ENCODE results near the gene RHOB.
"Not testable (repeated sequence)": the region's sequence is repeated elsewhere in the genome, so short reads cannot be mapped to it uniquely, and the experiment has no call there.

Gene RHOB

DNA sequence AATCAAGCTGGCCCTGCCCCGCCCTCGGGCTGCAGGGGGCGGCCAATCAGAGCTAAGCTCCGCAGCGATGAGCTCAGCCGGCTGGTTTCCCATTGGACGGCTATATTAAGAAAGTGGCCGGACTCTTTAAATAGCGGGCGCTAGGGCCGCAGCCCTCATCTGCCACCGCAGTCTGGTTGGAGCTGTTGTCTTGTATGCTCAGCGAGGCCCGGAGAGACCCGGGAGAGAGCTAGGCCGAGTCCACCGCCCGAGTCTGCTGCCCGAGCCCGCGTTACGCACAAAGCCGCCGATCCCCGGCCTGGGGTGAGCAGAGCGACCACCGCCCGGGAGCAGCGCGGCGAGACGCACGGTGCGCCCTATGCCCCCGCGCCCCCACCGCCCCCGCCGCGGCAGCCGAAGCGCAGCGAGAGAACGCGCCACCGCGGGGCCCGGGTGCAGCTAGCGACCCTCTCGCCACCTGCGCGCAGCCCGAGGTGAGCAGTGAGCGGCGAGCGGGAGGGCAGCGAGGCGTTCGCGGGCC lies at the start of gene RHOB:
Gene RHOB (plus strand): TSS at position 158 of the 520 bp plus-strand sequence. CDS start 392 bp downstream, outside the sequence.
- peak; percentile 49 to 73 (median 67) for DNase-seq

DNA sequence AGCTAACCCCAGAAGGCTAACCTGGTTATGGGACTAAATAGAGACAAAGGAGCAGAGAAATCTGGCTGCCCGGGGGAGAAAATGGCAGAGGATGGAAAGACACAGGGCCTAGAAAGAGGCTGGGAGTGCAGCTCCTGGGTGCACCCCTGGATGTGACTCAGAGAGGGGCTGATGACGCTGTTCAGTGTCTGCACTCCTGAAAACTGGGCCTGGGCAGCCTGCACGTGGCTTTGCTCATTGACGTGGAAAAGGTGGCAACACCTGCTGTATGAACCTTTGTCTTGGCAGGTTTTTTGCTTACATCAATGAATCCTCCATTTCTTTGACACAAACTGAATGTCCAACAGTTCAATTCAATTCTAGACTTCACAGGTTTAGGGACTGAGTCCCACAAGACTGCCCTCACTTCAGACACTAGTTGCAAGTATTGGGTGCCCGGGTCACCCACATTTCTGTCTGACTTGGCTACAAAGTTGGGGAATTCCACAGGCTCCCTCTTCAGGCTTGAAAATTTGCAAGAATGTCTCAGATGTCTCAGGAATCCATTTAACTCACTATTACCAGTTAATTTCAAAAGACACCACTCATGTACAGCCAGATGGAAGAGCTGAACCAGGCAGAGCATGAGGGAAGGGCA lies 48.9 kb upstream of the RHOB start:
- no peak for DNase-seq

DNA sequence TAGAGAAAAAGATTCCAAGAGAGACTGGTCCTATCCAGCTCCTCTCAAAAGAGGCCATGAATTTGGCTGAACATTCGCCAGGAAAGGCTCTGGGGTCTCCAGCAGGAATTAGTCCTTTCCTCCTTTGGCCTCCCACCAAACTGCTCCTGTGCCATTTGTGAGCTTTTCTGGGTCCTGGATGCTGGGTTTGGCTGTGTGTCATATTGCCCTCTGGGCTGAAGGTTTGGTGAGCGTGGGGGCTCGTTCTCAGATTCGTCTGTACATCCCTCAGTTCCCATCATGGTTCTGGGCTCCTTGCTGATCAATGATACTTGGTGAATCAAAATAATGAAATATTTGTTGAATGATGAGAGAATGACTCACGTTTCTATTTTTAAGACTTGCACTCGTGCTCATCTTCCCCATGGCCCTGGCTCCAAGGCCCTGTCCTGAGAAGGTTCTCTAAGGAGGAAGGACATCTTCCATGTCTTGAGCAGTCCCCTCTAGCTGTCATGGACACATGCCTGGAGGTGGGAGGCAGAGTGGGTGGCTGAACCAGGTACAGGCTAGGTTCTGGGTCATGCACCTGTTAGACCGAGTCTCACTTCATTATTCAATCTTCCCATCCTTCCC lies 47.8 kb upstream of the RHOB start:
- no peak for DNase-seq

DNA sequence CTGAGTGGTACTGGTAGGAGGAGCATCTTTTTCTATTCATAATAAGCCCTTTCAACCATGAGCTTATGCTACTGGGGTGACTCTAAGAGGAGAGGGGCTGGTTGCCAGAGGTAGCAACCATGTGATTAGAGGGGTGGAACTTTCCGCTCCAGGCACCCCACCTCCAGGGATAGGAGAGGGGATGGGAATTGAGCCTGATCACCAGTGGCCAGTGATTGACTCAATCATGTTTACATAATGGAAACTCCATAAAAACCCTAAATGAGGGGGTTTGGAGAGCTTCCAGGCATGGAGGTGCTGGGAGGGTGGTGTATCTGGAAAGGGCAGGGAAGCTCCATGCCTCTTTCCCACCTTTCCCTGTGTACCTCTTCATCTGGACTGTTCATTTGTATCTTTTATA lies 46.6 kb upstream of the RHOB start:
- no peak for DNase-seq

DNA sequence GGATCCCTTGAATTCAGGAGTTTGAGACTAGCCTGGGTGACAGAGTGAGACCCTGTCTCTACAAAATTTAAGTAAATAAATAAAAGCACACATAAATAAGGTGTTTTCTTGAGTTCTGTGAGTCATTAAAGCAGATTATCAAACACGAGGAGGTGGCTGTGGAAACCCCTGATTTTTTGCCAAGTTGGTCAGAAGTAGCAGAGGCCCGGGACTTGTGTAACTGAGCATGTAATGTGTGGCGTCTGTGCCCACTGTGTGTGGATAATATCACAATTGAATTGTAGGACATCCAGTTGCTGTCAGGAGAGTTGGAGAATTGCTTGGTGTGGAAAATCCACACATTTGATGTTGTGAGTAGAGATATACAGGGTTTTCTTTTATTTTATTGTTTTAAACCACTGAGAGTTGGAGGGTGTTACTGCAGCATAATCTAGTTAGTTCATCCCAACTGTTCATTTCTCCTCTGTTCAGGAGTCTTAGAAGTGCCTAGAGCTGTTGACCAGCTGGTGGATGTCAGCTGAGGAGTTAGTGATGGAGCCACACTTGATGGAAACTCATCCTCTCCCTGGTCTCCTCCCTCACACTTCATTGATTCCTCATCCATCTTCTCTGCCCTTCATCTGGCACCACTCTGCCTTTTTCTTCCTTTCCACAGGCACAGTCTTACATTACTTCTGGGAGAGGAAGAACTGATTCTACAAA lies 45.9 kb upstream of the RHOB start:
- DNase-seq: no peak

DNA sequence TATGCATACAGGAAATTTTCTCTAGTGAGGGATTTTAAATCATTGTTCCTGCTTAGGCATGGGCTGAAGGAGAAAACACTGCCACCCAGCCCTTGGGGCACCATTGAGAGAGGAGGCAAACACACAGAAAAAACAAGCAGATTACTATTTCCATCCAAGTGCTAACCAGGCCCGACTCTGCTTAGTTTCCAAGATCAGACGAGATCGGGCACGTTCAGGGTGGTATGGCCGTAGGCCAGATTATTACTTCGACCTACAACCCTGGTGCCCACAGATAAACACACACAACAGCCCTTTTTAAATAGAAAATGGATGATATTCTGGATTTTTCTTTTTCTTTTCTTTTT lies 45.4 kb upstream of the RHOB start:
- no peak for DNase-seq

DNA sequence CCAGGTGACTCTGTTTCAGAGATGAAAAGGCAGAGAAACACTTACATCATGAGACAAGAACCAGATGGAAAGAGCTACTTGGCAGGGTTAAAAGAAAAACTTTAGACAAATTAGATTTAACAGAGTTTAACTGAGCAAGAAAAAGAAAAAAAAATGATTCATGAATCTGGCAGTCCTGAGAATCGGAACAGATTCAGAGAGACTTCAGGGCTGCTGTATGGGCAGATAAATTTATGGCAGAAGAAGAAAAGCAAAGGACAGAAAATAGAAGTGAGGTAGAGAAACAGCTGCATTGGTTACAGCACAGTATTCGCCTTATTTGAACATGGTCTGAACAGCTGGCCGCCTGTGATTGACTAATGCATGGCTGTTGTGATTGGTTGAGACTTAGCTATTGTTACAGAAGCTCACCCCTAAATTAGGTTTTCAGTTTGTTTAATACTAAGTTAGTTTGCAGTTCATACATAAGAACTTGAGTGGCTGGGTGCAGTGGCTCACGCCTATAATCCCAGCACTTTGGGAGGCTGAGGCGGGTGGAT lies 43.0 kb upstream of the RHOB start:
- DNase-seq: no peak

DNA sequence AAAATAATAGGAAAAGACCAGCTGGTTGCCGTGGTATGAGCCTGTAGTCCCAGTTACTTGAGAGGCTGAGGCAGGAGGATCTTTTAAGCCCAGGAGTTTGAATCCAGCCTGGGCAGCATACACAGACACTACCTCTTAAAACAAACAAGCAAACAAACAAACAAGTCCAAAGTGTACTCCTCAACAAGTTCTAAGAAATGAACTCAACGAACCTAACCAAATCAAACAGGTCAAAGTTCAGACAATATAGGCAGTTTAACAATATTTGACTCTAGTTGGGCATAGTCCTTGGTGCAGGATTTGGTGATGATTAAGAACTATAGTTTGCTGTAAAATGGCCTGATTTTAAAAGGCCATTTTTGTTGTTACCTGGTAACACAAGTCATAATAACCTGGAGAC lies 41.9 kb upstream of the RHOB start:
- DNase-seq: no peak

DNA sequence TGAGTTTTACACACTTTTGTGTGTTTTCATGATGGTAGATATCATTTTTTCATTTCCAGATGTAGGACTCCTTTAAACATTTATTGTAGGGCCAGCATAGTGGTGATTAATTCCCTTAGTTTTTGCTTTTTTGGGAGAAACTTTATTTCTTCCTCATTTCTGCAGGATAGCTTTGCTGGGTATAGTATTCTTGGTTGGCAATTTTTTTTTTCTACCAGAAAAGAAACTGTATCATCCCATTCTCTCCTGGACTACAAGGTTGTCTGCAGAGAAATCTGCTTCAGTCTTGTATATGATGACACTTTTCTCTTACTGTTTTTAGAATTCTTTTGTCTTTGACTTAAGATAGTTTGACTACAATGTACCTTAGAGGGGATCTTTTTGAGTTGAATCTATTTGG lies 37.8 kb upstream of the RHOB start:
- no peak for DNase-seq

DNA sequence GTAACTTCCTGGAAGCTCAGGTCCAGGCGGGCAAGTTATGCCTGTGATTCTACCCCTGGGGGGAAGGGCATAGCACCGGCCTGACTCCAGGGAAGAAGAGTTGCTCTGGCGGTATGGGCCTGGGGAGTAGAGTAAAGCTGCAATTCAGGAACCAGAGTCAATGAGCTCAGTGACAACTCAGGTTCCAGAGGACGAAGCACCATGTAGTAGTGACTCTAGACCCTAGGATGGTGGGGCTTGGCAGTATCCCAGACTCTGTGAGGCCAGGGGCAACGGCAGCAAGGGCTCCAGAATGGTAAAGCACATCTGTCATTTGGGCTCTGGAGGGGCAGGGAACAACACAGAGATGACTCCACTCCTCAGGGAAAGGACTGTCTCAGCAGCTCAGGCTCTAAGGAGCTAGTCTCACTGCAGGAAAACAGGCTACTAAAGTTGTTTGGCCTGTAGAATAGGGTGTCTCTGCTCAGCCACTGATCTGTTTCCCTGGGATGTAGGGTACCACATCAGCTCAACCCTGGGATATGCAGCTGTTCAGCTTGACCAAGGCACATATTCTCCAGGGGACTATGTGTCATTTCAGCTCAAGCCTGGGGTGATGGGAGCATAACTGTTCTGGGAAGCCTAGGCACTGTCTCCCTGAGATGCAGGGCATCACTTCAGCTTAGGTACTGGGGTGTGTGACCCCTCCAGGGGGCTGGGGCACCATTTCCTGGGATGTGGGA lies 36.2 kb upstream of the RHOB start:
- no peak for DNase-seq

DNA sequence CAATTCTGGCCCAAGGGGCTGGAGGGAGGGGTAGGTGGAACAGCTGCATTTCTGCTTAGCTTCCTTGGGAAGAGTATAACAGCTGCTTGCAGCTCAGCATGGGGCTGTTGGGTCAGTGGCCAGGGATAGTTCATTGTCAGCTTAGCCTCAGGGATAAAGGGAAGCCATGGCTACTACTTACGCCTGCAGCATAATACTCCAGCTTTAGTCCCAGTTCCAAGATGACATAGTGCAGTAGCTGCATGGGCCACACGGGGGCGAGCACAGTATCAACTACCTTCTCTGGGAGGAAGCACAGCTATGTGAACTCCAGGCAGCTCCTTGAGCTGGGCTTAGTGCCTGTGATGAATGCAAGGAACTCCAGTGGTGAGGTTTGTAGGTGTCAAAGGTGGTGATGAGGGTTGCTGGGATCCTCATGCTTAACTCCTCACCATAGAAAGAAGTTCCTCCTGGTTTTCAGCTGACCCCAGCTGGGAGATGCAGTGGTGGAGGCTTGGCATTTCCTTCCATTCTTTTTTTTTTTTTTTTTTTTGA lies 35.4 kb upstream of the RHOB start:
- peak; percentile 6 to 51 (median 28) for DNase-seq

DNA sequence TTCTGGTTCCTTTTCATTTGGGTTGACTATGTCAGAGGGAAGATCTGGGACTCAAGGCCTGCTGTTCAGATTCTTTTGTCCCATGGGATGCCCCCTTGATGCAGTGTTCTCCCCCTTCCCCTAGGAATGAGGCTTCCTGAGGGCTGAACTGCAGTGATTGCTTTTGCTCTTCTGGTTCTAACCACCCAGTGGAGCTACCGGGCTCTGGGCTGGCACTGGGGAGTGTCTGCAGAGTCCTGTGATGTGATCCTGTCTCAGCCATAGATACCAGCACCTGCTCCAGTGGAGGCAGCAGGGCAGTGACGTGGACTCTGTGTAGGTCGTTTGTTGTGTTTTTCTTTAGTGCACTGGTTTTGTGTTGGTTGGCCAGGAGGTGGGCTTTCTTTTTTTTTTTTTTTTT lies 32.1 kb upstream of the RHOB start:
- no peak for DNase-seq

DNA sequence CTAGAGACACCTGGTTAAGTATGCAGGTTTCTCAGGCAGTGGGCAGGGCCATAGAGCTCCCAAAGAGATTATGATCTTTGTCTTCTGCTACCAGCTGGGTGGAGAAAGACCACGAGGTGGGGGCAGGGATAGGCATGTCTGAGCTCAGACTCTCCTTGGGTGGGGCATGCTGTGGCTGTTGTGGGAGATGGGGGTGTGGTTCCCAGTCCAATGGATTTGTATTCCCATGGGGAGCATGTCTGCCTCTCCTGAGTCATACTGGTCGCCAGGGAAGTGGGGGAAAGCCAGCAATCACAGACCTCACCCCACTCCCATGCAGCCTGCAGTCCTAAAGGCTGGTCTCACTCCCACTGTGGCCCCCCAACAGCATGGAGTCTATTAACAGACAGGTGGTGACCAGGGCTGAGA lies 31.4 kb upstream of the RHOB start:
- no peak for DNase-seq

DNA sequence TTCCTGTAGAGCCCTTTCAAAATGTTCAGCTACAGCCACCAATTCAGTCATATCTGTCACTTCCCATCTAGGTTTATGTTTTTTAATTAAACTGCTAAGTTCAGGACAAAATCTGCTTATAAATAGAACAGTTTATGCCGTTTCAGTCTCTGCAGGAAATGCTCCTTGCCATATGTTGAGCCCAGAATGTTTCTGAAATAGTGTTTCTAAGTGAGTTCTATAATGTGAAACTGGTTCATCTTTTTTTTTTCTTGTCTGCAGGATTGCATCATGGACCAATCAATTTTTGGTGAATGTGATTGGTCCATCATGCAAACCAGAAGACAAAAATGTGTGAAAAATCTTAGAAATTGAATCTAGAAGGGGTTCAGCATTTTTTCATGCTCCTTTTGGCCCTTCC lies 30.2 kb upstream of the RHOB start:
- no peak for DNase-seq

DNA sequence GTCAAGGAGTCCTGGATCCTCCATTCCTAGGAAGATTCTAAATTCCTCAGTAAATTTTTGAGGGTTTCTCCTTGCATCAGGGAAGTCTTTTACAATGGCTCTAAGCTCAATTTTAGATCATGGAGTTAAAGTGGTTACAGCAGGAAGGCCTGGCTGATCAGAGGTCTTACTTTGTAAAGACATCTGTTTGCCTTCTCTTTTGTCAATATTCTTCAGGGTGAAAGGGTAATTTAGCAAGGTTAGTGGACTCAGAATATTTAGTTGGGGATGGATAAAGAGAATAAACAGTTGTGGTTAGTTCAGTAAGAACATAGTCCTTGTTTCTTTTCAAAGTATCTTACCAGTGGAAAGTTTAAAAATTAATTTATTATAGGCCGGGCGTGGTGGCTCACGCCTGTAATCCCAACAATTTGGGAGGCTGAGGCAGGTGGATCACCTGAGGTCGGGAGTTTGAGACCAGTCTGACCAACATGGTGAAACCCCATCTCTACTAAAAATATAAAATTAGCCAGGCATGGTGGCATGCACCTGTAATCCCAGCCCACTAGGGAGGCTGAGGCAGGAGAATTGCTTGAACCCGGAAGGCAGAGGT lies 29.5 kb upstream of the RHOB start:
- not testable (repeated sequence) for DNase-seq

DNA sequence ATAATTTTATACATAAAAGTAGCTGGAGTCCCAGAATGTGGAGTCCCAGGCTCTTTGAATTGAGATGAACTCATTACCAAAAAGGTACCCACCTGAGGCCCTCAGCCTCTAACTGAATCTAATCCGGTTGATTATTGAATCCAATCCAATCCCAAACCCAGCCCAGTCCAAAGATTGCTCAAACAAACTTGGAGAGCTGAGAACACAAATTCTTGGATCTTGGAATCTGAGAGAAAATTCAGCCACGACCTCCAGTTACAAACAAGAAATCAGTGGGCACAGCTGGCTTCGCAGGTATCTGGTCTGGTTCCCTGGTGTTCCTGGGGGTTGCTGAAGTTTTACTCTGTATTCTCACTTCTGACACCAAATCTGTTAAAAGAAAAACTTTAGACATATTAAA lies 28.4 kb upstream of the RHOB start:
- DNase-seq: no peak

DNA sequence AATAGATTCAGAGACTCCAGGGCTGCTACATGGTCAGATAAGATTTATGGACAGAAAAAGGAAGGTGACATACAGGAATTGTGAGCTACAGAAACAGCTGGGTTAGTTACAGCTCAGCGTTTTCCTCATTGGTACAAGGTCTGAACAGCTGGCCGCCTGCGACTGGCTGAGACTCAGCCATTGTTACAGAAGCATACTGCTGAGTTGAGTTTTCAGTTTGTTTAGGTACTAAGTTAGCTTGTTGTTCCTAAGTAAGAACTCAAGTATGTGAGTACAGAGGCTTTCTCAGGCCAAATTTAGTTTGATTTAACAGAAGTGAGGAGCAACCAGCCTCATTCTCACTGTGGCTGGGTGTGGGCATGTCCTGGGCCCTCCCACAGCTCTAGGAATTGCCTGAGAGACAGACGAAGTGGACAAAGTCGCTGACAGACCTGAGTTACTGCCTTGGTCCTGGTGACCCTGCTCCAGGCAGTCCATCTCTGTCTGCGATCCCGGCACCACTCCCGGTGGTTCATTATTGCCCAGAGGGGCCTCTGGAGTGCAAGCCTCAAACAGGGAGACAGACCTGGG lies 27.8 kb upstream of the RHOB start:
- DNase-seq: no peak

DNA sequence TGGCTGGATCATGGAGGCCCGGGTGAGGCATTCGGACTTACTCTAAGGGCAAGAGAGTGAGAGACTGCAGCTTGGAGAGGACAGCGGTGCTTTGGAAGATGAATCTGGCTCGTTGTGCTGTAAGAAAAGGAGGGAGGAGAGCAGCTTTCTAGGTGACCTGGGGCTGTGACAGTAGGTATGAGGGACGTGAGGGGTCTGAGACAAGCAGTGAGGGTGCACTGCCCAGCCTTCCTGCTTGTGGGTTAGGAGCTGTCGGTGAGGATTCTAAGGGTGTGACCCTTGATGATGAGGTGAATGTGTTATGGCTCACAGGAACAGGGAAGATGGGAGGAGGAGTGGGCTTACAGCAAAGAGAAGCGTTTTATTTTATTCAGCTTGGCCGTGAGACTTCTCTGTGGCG lies 27.1 kb upstream of the RHOB start:
- DNase-seq: no peak

DNA sequence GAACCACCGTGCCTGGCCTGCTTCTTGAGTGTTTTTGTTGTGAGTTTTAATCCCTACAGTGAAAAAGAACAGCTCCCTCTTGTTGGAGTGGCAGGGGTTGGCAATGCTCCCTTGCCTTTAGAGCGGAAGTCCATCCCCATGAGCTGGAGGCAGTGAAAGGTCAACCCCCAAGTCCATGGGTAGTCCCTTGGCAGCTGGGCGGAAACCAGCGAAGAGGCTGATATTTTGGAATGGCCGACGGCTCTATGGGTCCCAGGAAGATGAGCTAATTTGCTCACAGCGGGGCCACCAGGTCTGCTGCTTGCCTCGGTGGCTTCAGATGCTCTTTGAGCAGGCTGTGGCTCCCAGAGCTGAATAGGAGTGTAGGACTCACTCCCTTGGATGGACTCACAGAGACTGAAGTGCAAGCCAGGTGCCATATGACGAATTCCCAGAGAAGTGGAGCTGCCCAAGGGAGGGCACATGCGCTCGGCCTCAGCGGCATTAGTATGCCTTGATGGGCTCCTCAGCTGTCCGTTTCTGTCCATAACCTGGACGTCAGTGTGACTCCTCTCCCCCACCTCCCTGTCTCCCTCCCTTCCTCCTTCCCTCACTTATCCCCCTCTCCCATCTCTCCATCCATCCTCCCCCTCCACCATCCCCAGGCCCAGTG lies 25.4 kb upstream of the RHOB start:
- no peak for DNase-seq

DNA sequence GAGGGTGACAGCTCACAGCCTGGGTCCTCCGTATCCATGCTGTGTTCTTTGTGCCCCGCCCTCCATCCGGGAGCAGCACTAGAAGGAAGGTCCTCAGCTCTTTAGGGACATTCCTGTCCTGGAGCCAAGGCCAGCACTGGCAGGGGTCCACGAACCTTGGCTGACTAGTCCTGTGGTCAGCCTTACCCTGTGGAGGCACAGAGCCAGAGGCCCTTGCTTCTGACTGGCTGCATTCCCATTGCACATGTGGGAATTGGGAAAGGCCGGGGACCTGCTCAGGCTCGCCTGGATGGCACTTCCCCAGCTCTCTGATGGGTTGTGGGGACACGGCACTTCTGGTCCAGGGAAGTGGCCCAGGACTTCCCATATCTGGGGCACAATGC lies 24.9 kb upstream of the RHOB start:
- DNase-seq: no peak

DNA sequence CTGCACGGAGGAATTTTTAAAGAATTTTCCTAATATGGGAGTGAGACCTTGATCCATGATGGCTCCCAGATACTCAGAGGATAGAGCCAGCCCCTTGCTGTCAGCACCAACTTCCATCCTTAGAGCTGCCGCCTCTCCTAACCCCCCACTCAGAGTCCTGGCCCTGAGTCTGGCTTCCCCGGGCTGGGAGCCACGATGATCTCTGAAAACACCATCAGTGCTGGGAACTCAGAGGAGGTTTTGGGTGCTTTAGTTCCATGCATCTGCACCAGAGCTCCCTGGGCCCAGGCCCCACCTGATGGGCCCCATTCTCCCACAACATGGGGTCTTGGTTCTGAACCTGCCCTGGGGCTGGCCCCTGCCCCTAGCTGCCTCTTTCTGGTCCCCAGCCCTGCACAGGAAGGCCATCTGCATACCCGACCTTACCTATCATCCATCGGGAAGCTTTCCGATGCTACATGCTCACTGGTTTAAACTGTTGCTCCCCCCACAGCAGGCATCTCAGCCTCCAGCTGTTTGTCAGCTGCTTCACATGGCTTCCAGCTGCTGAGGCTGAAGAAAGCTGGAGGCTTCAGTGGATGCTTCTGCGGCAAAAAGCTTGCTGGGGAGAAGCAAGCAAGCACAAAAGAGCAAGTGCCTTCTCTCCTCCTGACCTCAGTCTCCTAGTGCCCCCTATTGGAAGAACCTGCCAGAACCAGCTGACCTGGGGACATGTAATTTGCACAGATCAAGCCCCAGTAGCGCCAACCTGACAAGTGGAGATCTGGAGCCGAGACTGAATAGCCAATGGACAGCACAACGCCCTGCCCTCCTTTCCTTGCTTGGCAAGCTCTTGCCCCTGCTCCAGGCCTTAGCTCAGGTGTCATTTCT lies 24.2 kb upstream of the RHOB start:
- no peak for DNase-seq
